Stimulated activated CD8-positive, alpha-beta memory T cell treated with anti-CD3 and anti-CD28 coated beads, Interleukin-4, amount 100 ng/mL, for 48 hours (primary cell): ENCODE measurements around the gene MYO7B.

ENCODE experiments used
- DNase-seq: peaks from one replicate; pipeline ENCODE4 v3.0.0-alpha.2; 2020

Gene MYO7B

GRCh38 chr2:127611076-127611925 is 75.8 kb downstream of the MYO7B start:
- DNase-seq: no peak

GRCh38 chr2:127612111-127612822 is 76.8 kb downstream of the MYO7B start:
- peak; percentile 8 for DNase-seq

- no peak for DNase-seq
These were observed 78.8 kb downstream of the MYO7B start for GRCh38 chr2:127614246-127614645.

- DNase-seq: peak; percentile 10
These were observed 79.2 kb downstream of the MYO7B start for GRCh38 chr2:127614731-127615130.

GRCh38 chr2:127615511-127616166 is 80.2 kb downstream of the MYO7B start:
- peak; percentile 23 for DNase-seq

- peak; percentile 9 for DNase-seq
These were observed 83.2 kb downstream of the MYO7B start for GRCh38 chr2:127618551-127619202.

- DNase-seq: peak; percentile 7
These were observed 83.7 kb downstream of the MYO7B start for GRCh38 chr2:127619203-127619590.

GRCh38 chr2:127619877-127620705 is 84.6 kb downstream of the MYO7B start:
- peak; percentile 23 for DNase-seq

- DNase-seq: no peak
These were observed 85.4 kb downstream of the MYO7B start for GRCh38 chr2:127620866-127621265.

GRCh38 chr2:127621981-127622431 is 86.5 kb downstream of the MYO7B start:
- no peak for DNase-seq

GRCh38 chr2:127622561-127623387 is 87.3 kb downstream of the MYO7B start:
- DNase-seq: no peak

GRCh38 chr2:127623388-127624319 is 88.2 kb downstream of the MYO7B start:
- DNase-seq: no peak

- DNase-seq: no peak
These were observed 88.9 kb downstream of the MYO7B start for GRCh38 chr2:127624320-127624755.

- no peak for DNase-seq
These were observed 89.5 kb downstream of the MYO7B start for GRCh38 chr2:127624756-127625571.

GRCh38 chr2:127625572-127625951 is 90.1 kb downstream of the MYO7B start:
- DNase-seq: no peak

- DNase-seq: no peak
These were observed 90.7 kb downstream of the MYO7B start for GRCh38 chr2:127626175-127626574.

- DNase-seq: no peak
These were observed 91.6 kb downstream of the MYO7B start for GRCh38 chr2:127626917-127627739.
